Stimulated activated CD8-positive, alpha-beta memory T cell treated with anti-CD3 and anti-CD28 coated beads, Interleukin-2, amount 100 ng/mL, for 1 hour (primary cell): ENCODE measurements around the gene GABBR2.
A peak's percentile ranks its signal among the peaks of the same experiment; 100 is the strongest.

ENCODE experiments used
- DNase-seq, 2 donors: peaks; one replicate each; pipeline ENCODE4 v3.0.0-alpha.2; 2020; ENCODE audit warnings: low read depth in 2 of 2

The GABBR2 gene

GRCh38 chr9:98260635-98261034, 448.1 kb downstream of the GABBR2 start:
- DNase-seq: no peak

DNA sequence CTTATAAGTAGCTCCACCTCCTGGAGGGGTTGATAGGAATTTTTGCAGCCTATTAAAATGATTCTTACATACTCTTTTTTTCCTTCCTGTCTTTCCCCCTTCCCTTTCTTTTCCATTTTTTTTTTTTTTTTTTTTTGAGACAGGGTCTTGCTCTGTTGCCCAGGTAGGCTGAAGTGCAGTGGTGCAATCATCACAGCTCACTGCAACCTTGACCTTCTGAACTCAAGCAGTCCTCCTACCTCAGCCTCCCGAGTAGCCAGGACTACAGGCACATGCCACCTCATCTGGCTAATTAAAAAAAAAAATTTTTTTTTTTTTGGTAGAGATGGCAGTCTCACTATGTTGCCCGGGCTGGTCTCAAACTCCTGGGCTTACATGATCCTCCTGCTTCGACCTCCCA, 448.9 kb downstream of the GABBR2 start:
- DNase-seq: no peak

GRCh38 chr9:98256756-98257155, 452.0 kb downstream of the GABBR2 start:
- DNase-seq: peak in 1 of 2 donors; percentile 11

DNA sequence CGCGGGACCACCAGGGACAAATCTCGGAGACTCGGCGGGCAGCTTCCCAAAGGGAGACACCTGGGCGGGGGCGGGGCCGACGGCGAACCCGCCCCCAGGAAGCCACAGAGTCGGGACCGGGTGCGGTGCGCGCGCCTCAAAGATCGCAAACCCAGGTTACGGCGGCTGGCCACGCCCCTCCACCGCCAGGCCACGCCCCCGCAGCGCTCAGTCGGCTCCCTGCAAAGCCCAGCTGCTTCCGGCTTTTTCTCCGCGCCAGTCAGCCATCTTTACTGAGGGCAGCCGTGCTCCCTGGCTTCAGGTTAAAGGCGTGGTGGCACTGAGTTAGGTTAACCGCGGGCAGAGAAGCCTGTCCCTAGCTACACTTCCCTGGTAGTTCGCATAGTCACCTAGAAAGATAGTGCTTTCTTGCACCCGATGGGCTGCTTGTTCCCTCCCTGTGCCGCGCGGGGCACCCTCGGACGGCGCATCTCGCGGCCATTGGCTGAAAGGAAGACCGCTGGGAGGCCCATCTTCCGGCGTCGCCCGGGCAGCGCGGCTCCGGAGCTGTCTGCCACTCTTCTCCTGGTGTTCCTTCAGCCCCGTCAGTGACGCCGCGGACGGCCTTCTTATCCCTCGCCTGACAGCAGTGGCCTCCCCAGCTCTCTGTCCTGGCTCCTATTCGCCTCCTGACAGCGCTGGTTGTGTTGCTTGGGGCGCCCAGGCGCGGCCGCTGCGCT, 453.0 kb downstream of the GABBR2 start, which contains the start of gene TBC1D2:
TSS of gene TBC1D2 (minus strand) at position 72 of the 719 bp plus-strand sequence. CDS start 108 bp downstream, outside the sequence.
- peak; percentile 96 for DNase-seq

- DNase-seq: no peak
Observed at GRCh38 chr9:98255061-98255577, 453.6 kb downstream of the GABBR2 start.

GRCh38 chr9:98254228-98255060, 454.3 kb downstream of the GABBR2 start:
- DNase-seq: no peak

DNA sequence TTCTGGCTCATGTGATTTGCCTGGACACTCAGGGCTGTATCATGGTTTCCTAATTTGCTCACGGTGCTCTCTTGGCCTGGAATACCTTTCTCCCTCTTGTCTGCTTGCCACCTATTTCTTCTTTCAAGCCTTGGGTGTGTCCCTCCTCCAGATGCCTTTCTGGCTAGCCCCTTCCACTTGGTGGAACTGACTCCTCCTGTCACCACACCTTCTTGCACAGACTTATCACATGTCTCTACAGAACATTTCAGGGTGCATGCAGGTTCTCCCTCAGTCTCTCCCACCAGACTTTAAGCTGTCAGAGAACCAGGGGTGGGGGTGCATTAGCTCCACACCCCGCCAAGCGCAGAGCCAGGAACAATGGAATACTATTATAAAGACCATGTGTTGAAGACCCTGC, 455.2 kb downstream of the GABBR2 start:
- DNase-seq: no peak

DNA sequence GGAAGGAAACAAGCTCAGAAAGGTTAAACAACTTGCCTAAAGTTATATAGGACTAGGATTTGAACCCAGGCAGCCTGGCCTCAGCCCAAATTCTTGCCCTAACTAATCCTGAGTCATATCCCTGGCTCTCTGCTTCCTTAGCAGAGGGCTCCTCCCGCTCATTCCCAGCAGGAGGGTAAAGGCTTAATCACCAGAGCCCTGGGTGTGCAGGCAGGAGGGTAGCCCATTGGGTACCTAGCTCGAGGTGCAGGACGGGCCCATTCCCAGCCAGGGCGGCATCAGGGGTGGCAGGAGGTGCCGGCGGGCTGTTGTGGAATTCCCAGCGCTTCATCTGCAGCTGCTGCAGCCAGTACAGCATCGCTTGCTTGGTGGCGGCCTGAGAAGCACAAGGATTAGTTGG, 457.2 kb downstream of the GABBR2 start:
- DNase-seq: no peak

DNA sequence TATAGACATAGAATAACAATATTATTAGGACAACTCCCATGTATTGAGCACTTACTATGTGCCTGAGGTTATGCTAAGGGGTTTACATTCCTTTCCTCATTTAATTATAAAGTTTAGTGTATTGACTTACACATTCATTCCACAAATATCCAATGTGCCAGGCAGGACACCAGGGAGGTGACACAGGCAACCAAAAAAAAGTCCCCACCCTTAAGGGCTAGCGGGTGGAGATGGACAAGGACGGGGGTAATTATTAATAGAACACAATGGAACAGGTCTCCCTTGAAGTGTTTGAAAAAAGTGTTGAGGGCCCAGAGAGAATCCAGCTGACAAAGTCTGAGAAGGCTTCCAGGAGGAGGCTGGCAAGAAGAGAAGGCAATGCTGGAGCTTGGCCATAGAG, 459.0 kb downstream of the GABBR2 start:
- no peak for DNase-seq

DNA sequence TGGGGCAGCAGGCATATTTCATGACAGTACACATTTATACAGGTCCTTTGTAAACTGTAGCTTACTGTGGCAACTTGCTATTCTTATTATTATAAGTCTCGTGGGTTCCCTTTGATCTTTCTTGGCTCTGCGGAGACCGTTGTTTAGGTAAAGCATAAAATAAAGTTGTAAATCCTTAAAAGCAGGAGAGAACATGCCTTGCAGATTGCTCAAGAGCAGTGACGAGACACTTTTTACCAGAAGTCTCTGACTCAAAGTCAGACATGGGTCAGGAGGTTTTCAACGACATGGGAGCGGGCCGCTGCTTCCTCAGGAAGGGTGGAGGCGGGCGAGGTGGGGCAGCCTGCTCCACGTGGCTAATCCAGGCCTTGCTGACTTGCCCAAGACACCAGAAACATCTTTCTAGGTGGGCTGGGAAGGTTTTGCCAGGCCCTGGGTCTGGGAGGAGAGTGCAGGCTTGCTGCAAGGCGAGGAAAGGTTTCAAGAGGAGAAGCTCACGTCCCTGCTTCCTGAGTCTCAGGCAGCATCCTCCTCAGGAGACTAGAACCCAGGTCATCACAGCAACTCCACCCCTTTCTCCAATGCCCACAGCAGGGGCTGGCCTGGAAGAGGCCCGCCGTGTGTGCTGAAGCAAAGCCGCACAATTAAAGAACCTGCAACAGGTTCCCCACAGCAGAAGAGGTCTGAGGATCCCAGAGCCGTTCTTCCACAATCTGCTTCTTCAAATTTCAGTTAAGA, 459.8 kb downstream of the GABBR2 start:
- no peak for DNase-seq

DNA sequence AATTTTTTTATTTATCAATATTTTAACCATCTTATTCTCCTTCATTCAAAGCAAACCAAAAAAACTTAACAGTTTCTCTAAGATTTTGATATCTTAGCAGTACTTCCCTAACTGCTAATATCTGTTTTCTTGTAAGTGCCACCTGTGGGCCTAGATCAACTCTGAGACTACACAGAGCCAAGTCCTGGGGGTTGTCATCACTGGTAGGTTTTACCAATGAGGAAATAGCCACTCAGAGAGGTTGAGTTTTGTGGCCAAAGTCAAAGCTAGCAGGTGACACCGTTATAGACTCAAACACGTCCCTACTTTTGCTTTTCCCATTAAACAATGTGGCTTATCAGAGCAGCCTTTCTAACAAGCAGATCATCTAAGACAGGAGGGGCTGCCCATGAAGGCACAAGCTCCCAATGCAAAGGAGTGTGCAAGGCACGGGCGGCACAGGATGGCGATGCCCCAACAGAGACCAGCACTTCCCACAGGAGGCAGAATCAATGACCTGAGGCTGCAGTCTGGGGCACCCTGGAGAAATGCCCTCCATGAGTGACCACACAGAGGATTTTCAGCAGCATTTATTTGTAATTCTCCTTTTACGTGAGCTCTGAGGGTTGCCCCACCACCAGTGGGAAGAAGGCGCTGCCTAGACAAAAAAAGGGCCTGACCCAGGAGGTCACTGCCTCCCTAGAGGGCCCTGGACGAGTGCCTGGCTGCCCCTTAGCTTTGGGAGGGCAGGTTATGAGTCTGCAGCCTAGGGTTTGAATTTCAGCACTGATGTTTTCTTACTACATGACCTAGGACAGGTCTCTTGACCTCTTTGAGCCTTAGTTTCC, 460.7 kb downstream of the GABBR2 start:
- DNase-seq: no peak

DNA sequence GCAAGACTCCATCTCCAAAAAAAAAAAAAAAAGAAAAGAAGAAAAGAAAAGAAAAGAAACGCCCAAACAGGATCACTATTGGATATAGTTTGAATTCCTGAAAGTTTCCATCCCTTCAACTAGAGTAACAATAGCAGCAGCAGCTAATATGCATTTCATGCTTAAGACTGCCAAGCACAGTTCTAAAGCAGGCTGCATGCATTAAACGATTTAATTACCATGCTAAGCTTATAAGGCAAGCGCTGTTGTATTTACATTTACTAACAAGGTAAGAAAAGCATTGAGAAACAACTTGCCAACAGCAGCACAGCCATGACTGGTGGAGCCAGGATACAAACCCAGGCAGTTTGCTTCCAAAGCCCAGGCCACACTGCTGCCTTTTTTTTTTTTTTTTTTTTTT, 466.3 kb downstream of the GABBR2 start:
- DNase-seq: no peak

GRCh38 chr9:98241357-98242300, 467.1 kb downstream of the GABBR2 start:
- no peak for DNase-seq

GRCh38 chr9:98240475-98240874, 468.3 kb downstream of the GABBR2 start:
- no peak for DNase-seq
